Mesangial cell (primary cell): Measurements from ENCODE around the gene CLPTM1. TPM values are rescaled to one million over a fixed set of nuclear protein-coding genes. Genes with fewer than 3 reads are reported as not detected.

ENCODE experiments used
- total RNA-seq: library from RNA; depleted of rRNA; stranded (reverse); fragments of >200 nt; gene quantifications from 2 replicates; pipeline ENCODE4 v1.2.3, GENCODE V29; 2015

Gene CLPTM1
- 127 and 130 TPM in 2 replicates for total RNA-seq

GRCh38 chr19:44954649-44955504 lies at the start of gene CLPTM1:
Gene CLPTM1 (plus strand): TSS chr19:44955380. CDS start chr19:44955396, 16 bp downstream.

GRCh38 chr19:44905437-44906160 lies 49.6 kb upstream of the CLPTM1 start, which contains the start of gene APOE:
Gene APOE (plus strand): TSS chr19:44905796. CDS start chr19:44906625, 829 bp downstream.

GRCh38 chr19:44914433-44915206 lies 40.6 kb upstream of the CLPTM1 start, which contains the start of gene APOC1:
Gene APOC1 (plus strand): TSS chr19:44914608. CDS start chr19:44914892, 284 bp downstream.

GRCh38 chr19:44942067-44942571 lies 13.1 kb upstream of the CLPTM1 start, which contains the start of gene APOC4:
Gene APOC4 (plus strand): TSS chr19:44942237. CDS start chr19:44942278, 41 bp downstream.

GRCh38 chr19:45001087-45001739 lies 46.0 kb downstream of the CLPTM1 start, which contains the start of gene RELB:
Gene RELB (plus strand): TSS chr19:45001464. CDS start chr19:45001580, 116 bp downstream.

GRCh38 chr19:45038931-45039893 lies 84.0 kb downstream of the CLPTM1 start, which contains the start of gene CLASRP:
Gene CLASRP (plus strand): TSS chr19:45039045. CDS start chr19:45040213, 1,168 bp downstream.

Other genes starting within 250 kb of the CLPTM1 start
- 29.3 and 52.2 TPM in 2 replicates for gene BCL3, start 206.7 kb upstream of the CLPTM1 start, total RNA-seq
- gene CBLC, start 177.5 kb upstream of the CLPTM1 start, total RNA-seq: 1.3 and 1.8 TPM in 2 replicates
- 8.5 and 205 TPM in 2 replicates for gene BCAM, start 146.3 kb upstream of the CLPTM1 start, total RNA-seq
- gene NECTIN2, start 109.1 kb upstream of the CLPTM1 start, total RNA-seq: 287 and 362 TPM in 2 replicates
- 52.9 and 155 TPM in 2 replicates for gene TOMM40, start 64.1 kb upstream of the CLPTM1 start, total RNA-seq
- gene APOE, start 49.6 kb upstream of the CLPTM1 start, total RNA-seq: 12.2 and 158 TPM in 2 replicates
- 6.2 and 10.8 TPM in 2 replicates for gene APOC1, start 40.8 kb upstream of the CLPTM1 start, total RNA-seq
- gene APOC4, start 13.1 kb upstream of the CLPTM1 start, total RNA-seq: not detected in 2 replicates
- gene APOC2, start 9.3 kb upstream of the CLPTM1 start, total RNA-seq: not detected in 2 replicates
- 20.0 and 35.9 TPM in 2 replicates for gene RELB, start 46.1 kb downstream of the CLPTM1 start, total RNA-seq
- gene CLASRP, start 83.7 kb downstream of the CLPTM1 start, total RNA-seq: 16.6 and 28.5 TPM in 2 replicates
- 1.5 and 1.9 TPM in 2 replicates for gene ZNF296, start 121.1 kb downstream of the CLPTM1 start, total RNA-seq
- gene GEMIN7, start 123.9 kb downstream of the CLPTM1 start, total RNA-seq: 38.0 and 53.8 TPM in 2 replicates
- gene PPP1R37, start 137.8 kb downstream of the CLPTM1 start, total RNA-seq: 46.3 and 64.8 TPM in 2 replicates
- gene NKPD1, start 205.6 kb downstream of the CLPTM1 start, total RNA-seq: under 0.01 and 0.25 TPM in 2 replicates
- gene TRAPPC6A, start 222.9 kb downstream of the CLPTM1 start, total RNA-seq: 7.8 and 52.2 TPM in 2 replicates
- 6.5 and 8.5 TPM in 2 replicates for gene BLOC1S3, start 223.4 kb downstream of the CLPTM1 start, total RNA-seq